GM12874 (cell line): ENCODE data around the gene SLC9A9.

Experiments
- TF ChIP-seq, protein P1 (sequence below): IDR thresholded peaks from 2 replicates; pipeline ENCODE4 v1.5.1; 2011; ENCODE audit warnings: low read depth, mild to moderate bottlenecking, control low read depth, low read length, moderate library complexity; ENCODE audit not compliant: insufficient read depth

SLC9A9 gene

DNA sequence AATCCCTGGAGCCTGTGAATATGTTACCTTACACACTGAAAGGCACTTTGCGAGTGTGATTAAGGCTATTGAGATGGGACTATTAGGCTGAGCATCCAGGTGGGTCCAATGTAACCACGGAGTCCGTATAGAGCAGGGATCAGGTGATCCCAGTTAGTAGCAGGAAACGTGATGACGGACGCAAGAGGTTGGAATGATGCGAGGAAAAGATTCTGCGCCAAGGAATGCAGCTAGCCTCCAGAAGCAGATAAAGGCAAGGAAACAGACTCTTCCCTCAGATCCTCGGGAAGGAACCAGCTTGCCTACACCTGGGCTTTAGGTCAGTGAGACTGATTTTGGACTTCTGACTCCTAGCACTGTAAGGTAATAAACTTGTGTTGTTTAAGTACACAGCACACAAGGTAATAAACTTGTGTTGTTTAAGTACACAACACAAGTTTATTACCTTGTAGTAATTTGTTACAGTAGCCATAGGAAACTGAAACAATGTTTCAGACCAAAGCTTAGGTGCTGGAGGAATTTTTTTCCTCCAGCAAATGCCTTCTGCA, 603.7 kb downstream of the SLC9A9 start:
- TF ChIP-seq, protein P1, sequence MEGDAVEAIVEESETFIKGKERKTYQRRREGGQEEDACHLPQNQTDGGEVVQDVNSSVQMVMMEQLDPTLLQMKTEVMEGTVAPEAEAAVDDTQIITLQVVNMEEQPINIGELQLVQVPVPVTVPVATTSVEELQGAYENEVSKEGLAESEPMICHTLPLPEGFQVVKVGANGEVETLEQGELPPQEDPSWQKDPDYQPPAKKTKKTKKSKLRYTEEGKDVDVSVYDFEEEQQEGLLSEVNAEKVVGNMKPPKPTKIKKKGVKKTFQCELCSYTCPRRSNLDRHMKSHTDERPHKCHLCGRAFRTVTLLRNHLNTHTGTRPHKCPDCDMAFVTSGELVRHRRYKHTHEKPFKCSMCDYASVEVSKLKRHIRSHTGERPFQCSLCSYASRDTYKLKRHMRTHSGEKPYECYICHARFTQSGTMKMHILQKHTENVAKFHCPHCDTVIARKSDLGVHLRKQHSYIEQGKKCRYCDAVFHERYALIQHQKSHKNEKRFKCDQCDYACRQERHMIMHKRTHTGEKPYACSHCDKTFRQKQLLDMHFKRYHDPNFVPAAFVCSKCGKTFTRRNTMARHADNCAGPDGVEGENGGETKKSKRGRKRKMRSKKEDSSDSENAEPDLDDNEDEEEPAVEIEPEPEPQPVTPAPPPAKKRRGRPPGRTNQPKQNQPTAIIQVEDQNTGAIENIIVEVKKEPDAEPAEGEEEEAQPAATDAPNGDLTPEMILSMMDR, result no peak

DNA sequence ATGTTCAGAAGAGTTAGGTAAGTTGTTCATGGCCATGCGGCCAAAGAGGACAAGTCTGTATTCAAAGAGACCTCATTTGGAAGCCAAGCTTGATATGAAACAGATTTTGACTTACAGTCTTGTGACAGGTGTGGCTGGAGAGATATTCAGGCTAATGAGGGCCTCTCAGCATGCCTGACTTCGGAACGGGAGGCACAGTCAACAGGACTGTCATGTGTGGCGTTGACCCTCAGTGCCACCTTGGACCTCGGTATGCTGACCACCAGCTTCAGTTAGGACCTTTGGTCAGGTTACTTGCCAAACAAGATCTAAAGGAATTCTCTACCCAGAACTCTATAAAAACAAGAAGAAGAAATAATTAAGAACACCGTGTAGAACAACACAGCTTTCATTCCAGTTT, 604.6 kb downstream of the SLC9A9 start:
- TF ChIP-seq, protein P1, result no peak

DNA sequence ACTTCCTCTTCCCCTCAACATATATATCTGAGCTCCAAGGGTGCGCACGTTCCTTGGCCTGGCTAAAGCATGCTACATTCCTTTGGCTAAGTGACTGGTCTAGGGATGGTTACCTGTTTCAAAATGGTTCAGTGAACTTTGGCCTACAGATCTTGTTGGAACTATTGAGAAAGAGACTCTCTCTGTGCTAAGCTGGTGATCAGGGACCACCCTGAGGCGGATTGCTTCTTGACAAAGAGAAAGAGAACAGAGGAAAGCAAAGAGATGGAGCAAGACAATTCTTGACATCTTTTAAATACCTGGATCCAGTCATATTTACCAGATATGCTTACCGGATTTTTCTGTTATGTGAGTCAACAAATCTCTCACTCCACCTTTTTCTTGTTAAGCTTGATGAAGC, 605.6 kb downstream of the SLC9A9 start:
- TF ChIP-seq, protein P1, result no peak

DNA sequence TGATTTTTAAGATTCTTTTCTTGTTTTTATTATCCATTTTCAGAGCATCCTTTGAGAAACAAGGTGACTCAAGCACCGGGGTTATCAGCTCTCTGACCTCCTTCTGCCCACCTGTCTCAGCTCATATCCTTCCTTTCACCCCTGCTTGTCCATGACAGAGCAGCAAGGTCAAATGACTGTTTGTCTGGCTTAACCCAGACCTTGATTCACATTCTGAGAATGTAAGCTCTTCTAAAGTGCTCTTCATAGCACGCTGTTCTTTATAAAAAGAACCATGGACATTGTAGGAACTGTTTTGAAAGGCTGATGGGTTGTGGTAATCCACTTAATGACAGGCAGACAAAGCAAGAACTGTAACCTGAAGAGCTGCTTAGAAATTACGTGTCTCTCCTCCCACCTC, 606.2 kb downstream of the SLC9A9 start:
- TF ChIP-seq, protein P1, result no peak

DNA sequence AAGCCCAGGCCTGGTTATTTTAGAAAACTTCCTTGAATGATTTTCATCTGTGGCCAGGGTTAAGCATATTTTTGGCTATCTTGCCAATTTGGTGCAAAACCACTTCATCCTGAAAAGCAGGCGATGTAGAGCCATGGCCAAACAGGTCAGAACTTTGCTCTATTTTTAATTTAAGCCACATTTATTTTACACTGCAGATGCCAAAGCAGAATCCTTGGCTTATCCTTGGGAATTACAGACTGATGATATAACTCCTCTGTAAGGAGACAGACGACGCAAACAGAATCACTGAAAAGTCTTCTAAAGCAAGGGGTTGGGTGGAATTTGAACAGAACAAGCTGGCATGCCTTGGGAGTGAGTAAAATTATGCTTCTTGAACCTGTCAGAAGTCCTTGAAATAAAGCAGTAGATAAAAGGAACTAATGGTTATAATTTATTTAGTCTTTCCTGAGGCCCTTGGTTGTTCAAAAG, 606.8 kb downstream of the SLC9A9 start:
- TF ChIP-seq, protein P1, result no peak

DNA sequence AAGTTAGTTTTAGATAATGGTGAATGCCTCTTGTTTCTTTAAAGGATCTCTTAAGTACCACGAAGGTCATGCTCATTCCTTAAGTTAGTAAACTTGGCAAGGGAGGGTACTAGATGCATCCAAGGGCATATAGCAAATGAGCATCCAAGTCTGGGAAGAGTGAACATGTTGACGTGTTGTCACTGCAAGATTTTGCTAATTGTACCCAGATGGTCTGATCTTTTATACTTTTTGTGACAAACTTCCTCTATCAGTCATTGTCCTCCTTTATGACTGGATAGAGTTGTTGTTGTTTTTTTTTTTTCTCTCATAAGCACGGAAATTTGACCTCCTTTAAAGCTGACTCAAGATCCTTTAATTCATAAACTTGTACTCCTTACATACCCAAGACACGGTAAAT, 607.4 kb downstream of the SLC9A9 start:
- TF ChIP-seq, protein P1, result no peak

DNA sequence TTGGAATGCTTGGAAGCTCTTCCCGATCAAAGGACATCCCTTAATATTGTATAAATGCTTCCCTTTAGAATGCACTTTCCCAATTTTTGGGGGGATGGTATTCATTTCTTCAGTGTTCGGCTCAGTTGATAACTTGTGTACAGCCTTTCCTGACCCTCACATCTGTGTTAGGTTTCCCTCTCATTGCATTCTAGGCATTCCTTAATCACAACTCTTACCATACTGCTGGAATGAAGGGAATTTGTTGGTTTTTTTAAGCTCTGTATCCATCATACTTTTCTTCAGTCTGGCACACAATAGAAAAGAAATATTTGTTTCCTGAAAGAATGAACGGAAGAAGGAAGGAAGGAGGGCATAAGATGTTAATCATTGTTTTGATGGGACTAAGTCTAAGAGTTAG, 609.2 kb downstream of the SLC9A9 start:
- TF ChIP-seq, protein P1, result no peak

DNA sequence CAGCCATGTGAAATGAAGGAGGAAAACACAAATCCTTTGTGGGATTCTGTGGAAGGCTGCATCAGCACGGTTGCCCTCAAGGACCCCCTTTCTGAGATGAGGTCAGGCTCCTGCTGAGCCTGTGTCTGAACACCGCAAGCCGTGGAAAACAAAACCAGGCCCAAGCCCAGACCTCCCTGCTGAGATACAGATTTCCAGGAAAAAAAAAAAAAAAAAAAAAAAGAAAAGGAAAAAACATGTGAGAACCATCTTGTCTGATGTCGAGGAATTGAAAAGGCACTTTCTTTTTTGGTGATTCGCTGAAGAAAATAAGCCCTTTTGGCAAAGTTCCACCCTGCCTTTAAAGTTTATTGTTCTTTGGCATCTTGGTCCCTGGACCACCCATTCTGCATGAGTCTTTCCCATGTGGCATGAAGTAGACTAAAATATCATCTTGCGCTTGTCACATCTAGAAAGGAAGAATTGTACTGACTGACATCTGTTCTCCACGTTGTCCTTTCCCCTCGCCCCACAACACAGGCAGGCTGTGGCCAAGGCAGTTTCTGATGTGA, 611.1 kb downstream of the SLC9A9 start:
- TF ChIP-seq, protein P1, result no peak
